ENCODE measurements around the gene AMH.

Gene AMH

DNA sequence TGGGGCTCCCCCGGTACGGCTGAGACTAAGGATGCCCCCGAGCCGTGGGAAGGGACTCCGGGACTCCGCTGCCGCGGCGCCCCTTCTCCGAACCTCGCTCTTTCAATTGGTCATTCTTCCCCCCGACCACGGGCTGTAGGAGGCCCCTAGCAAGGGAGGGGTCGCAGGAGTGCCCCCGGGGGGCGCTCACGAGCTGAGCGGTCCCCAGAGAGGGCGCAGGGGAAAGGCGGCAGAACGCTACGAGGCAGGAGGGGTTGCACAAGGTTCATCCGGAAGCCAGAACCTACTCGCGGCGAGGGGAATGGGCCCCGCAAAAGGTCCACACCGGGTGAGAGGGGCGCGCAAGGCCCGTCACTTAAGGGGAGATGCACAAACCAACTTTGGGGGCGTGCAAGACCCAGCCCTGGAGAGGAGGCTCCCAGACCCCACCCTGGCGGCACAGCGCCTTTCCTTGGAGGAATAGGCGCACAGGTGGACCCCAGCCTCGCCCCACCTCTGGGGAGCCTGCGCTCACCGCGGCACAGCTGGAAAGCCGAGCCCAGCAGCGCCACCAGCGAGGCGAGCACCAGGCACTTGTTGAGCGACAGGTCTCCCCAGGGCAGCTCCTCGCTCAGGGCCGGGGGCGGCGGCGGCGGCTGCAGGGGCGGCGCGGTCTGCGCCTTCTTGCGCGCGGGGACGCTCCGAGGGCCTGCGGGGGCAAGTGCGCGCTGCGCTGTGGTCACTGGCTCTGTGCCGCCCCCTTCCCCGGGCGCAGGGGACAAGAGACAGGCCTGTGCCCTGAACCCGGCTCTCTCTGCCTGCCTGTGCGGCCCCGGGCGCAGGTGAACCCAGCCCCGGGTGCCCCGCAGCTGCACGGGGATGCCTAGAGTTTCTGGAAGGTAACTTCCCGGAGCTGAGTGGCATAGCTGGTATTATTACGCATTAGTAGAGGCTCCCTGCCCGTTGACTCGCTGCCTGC, 4.3 kb downstream of the AMH start (continued):
- TF ChIP-seq, protein P1, sequence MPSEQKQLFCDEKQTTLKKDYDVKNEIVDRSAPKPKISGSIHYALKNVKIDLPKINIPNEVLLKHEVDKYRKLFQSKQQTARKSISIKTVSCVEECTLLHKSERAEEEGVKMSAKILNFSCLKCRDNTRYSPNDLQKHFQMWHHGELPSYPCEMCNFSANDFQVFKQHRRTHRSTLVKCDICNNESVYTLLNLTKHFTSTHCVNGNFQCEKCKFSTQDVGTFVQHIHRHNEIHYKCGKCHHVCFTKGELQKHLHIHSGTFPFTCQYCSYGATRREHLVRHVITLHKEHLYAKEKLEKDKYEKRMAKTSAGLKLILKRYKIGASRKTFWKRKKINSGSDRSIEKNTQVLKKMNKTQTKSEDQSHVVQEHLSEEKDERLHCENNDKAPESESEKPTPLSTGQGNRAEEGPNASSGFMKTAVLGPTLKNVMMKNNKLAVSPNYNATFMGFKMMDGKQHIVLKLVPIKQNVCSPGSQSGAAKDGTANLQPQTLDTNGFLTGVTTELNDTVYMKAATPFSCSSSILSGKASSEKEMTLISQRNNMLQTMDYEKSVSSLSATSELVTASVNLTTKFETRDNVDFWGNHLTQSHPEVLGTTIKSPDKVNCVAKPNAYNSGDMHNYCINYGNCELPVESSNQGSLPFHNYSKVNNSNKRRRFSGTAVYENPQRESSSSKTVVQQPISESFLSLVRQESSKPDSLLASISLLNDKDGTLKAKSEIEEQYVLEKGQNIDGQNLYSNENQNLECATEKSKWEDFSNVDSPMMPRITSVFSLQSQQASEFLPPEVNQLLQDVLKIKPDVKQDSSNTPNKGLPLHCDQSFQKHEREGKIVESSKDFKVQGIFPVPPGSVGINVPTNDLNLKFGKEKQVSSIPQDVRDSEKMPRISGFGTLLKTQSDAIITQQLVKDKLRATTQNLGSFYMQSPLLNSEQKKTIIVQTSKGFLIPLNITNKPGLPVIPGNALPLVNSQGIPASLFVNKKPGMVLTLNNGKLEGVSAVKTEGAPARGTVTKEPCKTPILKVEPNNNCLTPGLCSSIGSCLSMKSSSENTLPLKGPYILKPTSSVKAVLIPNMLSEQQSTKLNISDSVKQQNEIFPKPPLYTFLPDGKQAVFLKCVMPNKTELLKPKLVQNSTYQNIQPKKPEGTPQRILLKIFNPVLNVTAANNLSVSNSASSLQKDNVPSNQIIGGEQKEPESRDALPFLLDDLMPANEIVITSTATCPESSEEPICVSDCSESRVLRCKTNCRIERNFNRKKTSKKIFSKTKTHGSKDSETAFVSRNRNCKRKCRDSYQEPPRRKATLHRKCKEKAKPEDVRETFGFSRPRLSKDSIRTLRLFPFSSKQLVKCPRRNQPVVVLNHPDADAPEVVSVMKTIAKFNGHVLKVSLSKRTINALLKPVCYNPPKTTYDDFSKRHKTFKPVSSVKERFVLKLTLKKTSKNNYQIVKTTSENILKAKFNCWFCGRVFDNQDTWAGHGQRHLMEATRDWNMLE (tag by site-specific recombination; conservative IDR thresholded peaks at IDR 0.05; ENCODE audit: low read depth) = no peak
- TF ChIP-seq BCL11B (tag by site-specific recombination; IDR thresholded peaks at IDR 0.05; ENCODE audit: low read depth) (peak; percentile 13; the same call in 1 of the 2 replicates), ZNF341 (tag by site-specific recombination; IDR thresholded peaks at IDR 0.05; ENCODE audit: low read depth) (peak; percentile 12; the same call in 1 of the 2 replicates), MZF1 (tag by site-specific recombination; IDR thresholded peaks at IDR 0.05; ENCODE audit: borderline replicate concordance) (no peak), MEIS1 (CRISPR knock-in tag; IDR thresholded peaks at IDR 0.05; ENCODE audit: borderline replicate concordance) (no peak), ZSCAN30 (tag by site-specific recombination; IDR thresholded peaks at IDR 0.05) (no peak), IKZF3 (tag by site-specific recombination; IDR thresholded peaks at IDR 0.05) (no peak)
- TF ChIP-seq, protein P2, sequence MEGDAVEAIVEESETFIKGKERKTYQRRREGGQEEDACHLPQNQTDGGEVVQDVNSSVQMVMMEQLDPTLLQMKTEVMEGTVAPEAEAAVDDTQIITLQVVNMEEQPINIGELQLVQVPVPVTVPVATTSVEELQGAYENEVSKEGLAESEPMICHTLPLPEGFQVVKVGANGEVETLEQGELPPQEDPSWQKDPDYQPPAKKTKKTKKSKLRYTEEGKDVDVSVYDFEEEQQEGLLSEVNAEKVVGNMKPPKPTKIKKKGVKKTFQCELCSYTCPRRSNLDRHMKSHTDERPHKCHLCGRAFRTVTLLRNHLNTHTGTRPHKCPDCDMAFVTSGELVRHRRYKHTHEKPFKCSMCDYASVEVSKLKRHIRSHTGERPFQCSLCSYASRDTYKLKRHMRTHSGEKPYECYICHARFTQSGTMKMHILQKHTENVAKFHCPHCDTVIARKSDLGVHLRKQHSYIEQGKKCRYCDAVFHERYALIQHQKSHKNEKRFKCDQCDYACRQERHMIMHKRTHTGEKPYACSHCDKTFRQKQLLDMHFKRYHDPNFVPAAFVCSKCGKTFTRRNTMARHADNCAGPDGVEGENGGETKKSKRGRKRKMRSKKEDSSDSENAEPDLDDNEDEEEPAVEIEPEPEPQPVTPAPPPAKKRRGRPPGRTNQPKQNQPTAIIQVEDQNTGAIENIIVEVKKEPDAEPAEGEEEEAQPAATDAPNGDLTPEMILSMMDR (tag by site-specific recombination; IDR thresholded peaks at IDR 0.05) = peak; percentile 48

DNA sequence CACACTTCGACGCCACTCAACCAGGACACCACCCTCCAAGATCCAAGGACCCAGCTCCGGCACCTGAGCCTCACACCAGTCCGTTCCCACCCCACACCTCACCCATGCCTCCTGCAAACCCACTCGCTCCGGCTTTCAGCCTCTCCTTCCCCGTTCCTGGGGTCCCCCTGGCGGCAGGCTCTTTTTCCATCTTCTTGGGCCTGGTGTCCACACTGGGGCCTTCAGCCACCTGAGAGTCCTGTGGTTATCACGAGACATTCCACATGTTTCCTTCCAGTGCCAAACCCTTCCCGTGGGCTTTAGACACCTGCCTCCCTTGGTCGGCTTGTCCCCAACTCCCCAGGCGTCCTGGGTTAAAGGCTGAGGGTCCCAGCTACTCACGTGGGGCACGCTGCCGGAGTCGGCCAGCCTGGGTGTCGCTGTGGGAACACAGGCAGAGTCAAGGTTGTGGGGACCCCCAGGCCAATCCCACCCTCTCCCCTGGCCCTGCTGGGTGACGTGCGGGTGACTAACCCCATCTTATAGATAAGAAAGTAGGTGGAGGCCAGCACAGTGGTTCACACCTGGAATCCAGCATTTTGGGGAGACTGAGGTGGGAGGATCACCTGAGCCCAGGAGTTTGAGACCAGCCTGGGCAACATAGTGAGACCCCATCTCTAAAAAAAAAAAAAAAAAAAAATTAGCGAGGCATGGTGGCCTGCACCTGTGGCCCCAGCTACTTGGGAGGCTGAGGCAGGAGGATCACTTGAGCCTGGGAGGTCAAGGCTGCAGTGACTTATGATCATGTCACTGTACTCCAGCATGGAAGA, 5.1 kb downstream of the AMH start:
- Histone ChIP-seq H3K9me3 (ENCODE audit: control insufficient read depth, insufficient read depth, low read depth, low read length) (no peaks in the 10 kb centered on the region), H3K4me1 (ENCODE audit: control insufficient read depth, insufficient read depth, low read length) (no peaks in the 10 kb centered on the region), H3K4me3 (ENCODE audit: low read depth, low read length) (no peak overlapping the region), H3K27ac (ENCODE audit: extremely low read depth, low read depth, low read length) (no peak overlapping the region), H3K36me3 (ENCODE audit: control insufficient read depth in 2 of 2, insufficient read depth in 1 of 2, low read length in 2 of 2) (peaks cover 0 to under 1% of the 10 kb centered on the region in 2 experiments; a peak in 1 of 3 replicates)
- ChIA-PET CTCF (interaction anchor here (0.6 to 0.7 kb wide), 2 partner anchors 98 to 367 kb away, joined by 3 read pairs; no protein-coding TSS in a partner anchor), POLR2A (interaction anchor here (1.4 kb wide), 1 partner anchor 16 kb away, joined by 3 read pairs; no protein-coding TSS in a partner anchor)
- TF ChIP-seq, protein P3, sequence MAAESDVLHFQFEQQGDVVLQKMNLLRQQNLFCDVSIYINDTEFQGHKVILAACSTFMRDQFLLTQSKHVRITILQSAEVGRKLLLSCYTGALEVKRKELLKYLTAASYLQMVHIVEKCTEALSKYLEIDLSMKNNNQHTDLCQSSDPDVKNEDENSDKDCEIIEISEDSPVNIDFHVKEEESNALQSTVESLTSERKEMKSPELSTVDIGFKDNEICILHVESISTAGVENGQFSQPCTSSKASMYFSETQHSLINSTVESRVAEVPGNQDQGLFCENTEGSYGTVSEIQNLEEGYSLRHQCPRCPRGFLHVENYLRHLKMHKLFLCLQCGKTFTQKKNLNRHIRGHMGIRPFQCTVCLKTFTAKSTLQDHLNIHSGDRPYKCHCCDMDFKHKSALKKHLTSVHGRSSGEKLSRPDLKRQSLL (tag by site-specific recombination; IDR thresholded peaks at IDR 0.05) = peak; percentile 22; the same call in 1 of the 2 replicates
- TF ChIP-seq ZNF624 (tag by site-specific recombination; IDR thresholded peaks at IDR 0.05) (no peak), KLF8 (tag by site-specific recombination; IDR thresholded peaks at IDR 0.05) (0 out of 2 replicates have a peak, but pooled peaks have one; percentile 11), ZNF600 (tag by site-specific recombination; IDR thresholded peaks at IDR 0.05) (peak; percentile 88), ZNF561 (tag by site-specific recombination; IDR thresholded peaks at IDR 0.05; ENCODE audit: borderline replicate concordance) (no peak), ZNF121 (tag by site-specific recombination; IDR thresholded peaks at IDR 0.05) (peak; percentile 94)
- TF ChIP-seq, protein P4, sequence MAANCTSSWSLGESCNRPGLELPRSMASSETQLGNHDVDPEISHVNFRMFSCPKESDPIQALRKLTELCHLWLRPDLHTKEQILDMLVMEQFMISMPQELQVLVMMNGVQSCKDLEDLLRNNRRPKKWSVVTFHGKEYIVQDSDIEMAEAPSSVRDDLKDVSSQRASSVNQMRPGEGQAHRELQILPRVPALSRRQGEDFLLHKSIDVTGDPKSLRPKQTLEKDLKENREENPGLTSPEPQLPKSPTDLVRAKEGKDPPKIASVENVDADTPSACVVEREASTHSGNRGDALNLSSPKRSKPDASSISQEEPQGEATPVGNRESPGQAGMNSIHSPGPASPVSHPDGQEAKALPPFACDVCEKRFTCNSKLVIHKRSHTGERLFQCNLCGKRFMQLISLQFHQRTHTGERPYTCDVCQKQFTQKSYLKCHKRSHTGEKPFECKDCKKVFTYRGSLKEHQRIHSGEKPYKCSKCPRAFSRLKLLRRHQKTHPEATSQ (tag by site-specific recombination; IDR thresholded peaks at IDR 0.05) = no peak
- TF ChIP-seq, protein P5, sequence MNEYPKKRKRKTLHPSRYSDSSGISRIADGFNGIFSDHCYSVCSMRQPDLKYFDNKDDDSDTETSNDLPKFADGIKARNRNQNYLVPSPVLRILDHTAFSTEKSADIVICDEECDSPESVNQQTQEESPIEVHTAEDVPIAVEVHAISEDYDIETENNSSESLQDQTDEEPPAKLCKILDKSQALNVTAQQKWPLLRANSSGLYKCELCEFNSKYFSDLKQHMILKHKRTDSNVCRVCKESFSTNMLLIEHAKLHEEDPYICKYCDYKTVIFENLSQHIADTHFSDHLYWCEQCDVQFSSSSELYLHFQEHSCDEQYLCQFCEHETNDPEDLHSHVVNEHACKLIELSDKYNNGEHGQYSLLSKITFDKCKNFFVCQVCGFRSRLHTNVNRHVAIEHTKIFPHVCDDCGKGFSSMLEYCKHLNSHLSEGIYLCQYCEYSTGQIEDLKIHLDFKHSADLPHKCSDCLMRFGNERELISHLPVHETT (tag by site-specific recombination; IDR thresholded peaks at IDR 0.05) = 0 out of 2 replicates have a peak, but pooled peaks have one; percentile 21

Measured in HEK293 (cell line).